HL-60 (cell line): ENCODE data around the gene KLHL3.

Source experiments
- DNase-seq, 2 experiments: peaks; one replicate each; pipeline ENCODE4 v3.0.0-alpha.2; 2010 to 2020; ENCODE audit warnings: low read depth in 1 of 2, low spot score in 1 of 2
- H3K27ac ChIP-seq: fragments of 250-450 bp; sonication (Bioruptor Pico); replicated peaks from 2 replicates; pipeline ENCODE4 v1.5.1; 2020; ENCODE audit warnings: mild to moderate bottlenecking, moderate library complexity
- H3K27me3 ChIP-seq: fragments of 250-450 bp; sonication (Bioruptor Pico); 2 replicates; pipeline ENCODE4 v1.5.1; 2021; ENCODE audit warnings: mild to moderate bottlenecking, moderate library complexity; ENCODE audit not compliant: insufficient read depth, poor library complexity, severe bottlenecking
- H3K4me3 ChIP-seq: replicated peaks from 2 replicates; pipeline ENCODE4 v1.5.1; 2011; ENCODE audit warnings: mild to moderate bottlenecking, control low read depth, low read length; ENCODE audit not compliant: insufficient read depth
- GABPA ChIP-seq: IDR thresholded peaks from 2 replicates; pipeline ENCODE4 v1.6.1; 2012; ENCODE audit warnings: low read depth
- POLR2AphosphoS5 ChIP-seq: IDR thresholded peaks from 2 replicates; pipeline ENCODE4 v1.6.1; 2012; ENCODE audit warnings: low read depth
- SPI1 ChIP-seq: IDR thresholded peaks from 2 replicates; pipeline ENCODE4 v1.6.1; 2012; ENCODE audit warnings: low read depth, mild to moderate bottlenecking, borderline replicate concordance
- TF ChIP-seq, protein P1 (sequence below): IDR thresholded peaks from 2 replicates; pipeline ENCODE4 v1.6.1; 2012; ENCODE audit warnings: low read depth; ENCODE audit not compliant: insufficient replicate concordance
- TF ChIP-seq, protein P2 (sequence below): IDR thresholded peaks from one replicate; pipeline ENCODE4 v1.5.1; 2011; ENCODE audit warnings: low read length, control low read depth, inconsistent platforms; ENCODE audit not compliant: insufficient read depth

Gene KLHL3

DNA sequence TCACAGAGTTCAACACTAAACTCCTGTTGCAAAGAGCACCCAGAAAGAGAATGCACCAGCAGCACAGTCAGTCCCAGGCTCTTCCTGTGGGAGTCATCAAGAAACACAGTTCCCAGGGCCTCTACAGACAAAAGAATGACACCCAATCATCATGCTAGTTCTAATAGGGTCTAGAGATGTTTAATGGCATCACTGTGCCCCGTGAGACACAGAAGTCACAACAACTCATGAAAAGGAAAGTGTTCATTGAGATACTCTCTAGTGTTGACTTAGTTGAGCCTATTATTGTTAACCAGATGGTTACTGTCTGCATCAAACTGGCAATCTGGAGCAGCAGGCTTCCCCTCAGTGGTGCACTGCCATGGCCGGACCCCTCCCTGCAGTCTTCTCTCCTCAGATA is 1.6 kb downstream of the KLHL3 start:
- H3K4me3 ChIP-seq, result no peak overlapping the region
- no peaks in the 10 kb centered on the region for H3K27me3 ChIP-seq
- no peak for DNase-seq
- H3K27ac ChIP-seq, result no peak overlapping the region
- TF ChIP-seq, protein P1, sequence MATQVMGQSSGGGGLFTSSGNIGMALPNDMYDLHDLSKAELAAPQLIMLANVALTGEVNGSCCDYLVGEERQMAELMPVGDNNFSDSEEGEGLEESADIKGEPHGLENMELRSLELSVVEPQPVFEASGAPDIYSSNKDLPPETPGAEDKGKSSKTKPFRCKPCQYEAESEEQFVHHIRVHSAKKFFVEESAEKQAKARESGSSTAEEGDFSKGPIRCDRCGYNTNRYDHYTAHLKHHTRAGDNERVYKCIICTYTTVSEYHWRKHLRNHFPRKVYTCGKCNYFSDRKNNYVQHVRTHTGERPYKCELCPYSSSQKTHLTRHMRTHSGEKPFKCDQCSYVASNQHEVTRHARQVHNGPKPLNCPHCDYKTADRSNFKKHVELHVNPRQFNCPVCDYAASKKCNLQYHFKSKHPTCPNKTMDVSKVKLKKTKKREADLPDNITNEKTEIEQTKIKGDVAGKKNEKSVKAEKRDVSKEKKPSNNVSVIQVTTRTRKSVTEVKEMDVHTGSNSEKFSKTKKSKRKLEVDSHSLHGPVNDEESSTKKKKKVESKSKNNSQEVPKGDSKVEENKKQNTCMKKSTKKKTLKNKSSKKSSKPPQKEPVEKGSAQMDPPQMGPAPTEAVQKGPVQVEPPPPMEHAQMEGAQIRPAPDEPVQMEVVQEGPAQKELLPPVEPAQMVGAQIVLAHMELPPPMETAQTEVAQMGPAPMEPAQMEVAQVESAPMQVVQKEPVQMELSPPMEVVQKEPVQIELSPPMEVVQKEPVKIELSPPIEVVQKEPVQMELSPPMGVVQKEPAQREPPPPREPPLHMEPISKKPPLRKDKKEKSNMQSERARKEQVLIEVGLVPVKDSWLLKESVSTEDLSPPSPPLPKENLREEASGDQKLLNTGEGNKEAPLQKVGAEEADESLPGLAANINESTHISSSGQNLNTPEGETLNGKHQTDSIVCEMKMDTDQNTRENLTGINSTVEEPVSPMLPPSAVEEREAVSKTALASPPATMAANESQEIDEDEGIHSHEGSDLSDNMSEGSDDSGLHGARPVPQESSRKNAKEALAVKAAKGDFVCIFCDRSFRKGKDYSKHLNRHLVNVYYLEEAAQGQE, result no peak
- TF ChIP-seq, protein P2, sequence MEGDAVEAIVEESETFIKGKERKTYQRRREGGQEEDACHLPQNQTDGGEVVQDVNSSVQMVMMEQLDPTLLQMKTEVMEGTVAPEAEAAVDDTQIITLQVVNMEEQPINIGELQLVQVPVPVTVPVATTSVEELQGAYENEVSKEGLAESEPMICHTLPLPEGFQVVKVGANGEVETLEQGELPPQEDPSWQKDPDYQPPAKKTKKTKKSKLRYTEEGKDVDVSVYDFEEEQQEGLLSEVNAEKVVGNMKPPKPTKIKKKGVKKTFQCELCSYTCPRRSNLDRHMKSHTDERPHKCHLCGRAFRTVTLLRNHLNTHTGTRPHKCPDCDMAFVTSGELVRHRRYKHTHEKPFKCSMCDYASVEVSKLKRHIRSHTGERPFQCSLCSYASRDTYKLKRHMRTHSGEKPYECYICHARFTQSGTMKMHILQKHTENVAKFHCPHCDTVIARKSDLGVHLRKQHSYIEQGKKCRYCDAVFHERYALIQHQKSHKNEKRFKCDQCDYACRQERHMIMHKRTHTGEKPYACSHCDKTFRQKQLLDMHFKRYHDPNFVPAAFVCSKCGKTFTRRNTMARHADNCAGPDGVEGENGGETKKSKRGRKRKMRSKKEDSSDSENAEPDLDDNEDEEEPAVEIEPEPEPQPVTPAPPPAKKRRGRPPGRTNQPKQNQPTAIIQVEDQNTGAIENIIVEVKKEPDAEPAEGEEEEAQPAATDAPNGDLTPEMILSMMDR, result no peak
- TF ChIP-seq SPI1, result no peak
- TF ChIP-seq GABPA, result no peak
- no peak for TF ChIP-seq POLR2AphosphoS5

DNA sequence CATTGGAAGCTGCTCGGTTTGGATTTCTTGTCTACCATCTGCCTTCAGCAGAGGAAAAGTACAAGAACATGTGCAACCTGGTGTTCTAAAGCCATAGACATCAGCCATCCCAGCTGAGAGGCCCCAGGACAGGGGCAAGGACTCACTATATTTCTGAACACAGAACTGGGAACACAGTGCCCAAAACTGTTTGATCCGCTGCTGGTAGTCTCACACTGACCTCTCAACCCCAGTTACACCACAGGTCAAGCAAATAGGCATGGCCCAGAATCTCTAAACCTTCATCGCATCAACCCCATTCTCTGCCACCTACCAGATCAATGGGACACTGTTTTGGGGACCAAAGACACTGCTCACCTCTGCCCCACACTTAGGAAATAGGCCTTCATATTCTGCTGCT is 2.0 kb downstream of the KLHL3 start:
- Histone ChIP-seq H3K27ac (no peak overlapping the region), H3K27me3 (no peaks in the 10 kb centered on the region), H3K4me3 (no peak overlapping the region)
- no peak for DNase-seq
- TF ChIP-seq, protein P2, result no peak
- TF ChIP-seq SPI1 (no peak), POLR2AphosphoS5 (no peak), GABPA (no peak)
- TF ChIP-seq, protein P1, result no peak

DNA sequence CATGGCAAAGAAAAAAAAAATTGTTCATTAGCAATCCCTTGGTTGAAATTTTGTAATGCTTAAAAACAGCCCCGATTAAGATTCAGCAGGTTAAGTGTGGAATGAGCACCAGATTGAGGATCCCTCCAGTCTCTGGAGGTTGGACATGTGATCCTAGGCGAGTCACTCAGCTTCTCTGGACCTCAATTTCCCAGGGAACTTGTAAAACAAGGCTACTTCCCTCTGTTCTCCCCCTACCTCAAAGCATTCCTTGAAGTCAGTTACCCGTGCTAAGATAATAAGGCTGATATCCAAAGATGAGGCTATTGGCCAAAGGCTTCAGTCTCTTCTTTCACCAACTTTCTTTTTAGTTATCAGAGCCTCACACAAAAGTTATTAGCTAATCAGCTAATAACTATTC is 2.9 kb downstream of the KLHL3 start:
- Histone ChIP-seq H3K4me3 (no peak overlapping the region), H3K27me3 (no peaks in the 10 kb centered on the region), H3K27ac (no peak overlapping the region)
- TF ChIP-seq POLR2AphosphoS5, result no peak
- TF ChIP-seq GABPA, result no peak
- TF ChIP-seq SPI1, result no peak
- TF ChIP-seq, protein P1, result no peak
- TF ChIP-seq, protein P2, result no peak
- DNase-seq, result no peak
